Psoas muscle (tissue), 8 donors: ENCODE results near the gene SH3RF1. TPM values are rescaled to one million over a fixed set of nuclear protein-coding genes. Genes with fewer than 3 reads are reported as not detected.
"Not testable (repeated sequence)": the region's sequence is repeated elsewhere in the genome, so short reads cannot be mapped to it uniquely, and the experiment has no call there.

Experiments
- ATAC-seq, 4 donors: fragments of 200-7000 bp; cut with Tn5 transposase; one replicate each; pipeline ENCODE4 v1.9.1; 2020; ENCODE audit warnings: moderate library complexity in 3 of 4, mild to moderate bottlenecking in 2 of 4
- DNase-seq, 2 donors: peaks; one replicate each; pipeline ENCODE4 v3.0.0-alpha.2; 2020
- H3K27ac ChIP-seq: fragments of 200-600 bp; one replicate; pipeline ENCODE4 v1.8.0; 2022
- H3K27me3 ChIP-seq, 3 donors: fragments of 200-600 bp in 1 of 3; one replicate each; pipeline versions ENCODE4 v1.6.1 to v1.8.0; 2013 to 2022; ENCODE audit warnings: low read length in 2 of 3, mild to moderate bottlenecking in 2 of 3, moderate library complexity in 1 of 3; ENCODE audit not compliant: insufficient read depth in 3 of 3
- H3K36me3 ChIP-seq, 2 donors: fragments of 200-600 bp in 1 of 2; one replicate each; pipeline versions ENCODE4 v1.6.1 to v1.8.0; 2013 to 2022; ENCODE audit warnings: low read depth in 1 of 2, mild to moderate bottlenecking in 1 of 2, moderate library complexity in 1 of 2; ENCODE audit not compliant: insufficient read depth in 1 of 2
- H3K4me1 ChIP-seq: fragments of 200-600 bp; one replicate; pipeline ENCODE4 v1.8.0; 2022
- H3K4me3 ChIP-seq: fragments of 200-600 bp; one replicate; pipeline ENCODE4 v1.8.0; 2022; ENCODE audit warnings: mild to moderate bottlenecking
- H3K9me3 ChIP-seq: fragments of 200-600 bp; one replicate; pipeline ENCODE4 v1.8.0; 2022
- CTCF ChIP-seq: fragments of 200-600 bp; IDR thresholded peaks from one replicate; pipeline ENCODE4 v1.8.0; 2022; ENCODE audit warnings: antibody characterized with exemption
- WGBS, 3 donors: extraction: QIAGEN DNeasy Blood & Tissue Kit; methylation state at CpG; one replicate each; pipeline versions ENCODE4 v1.1.6 to v1.1.7; 2013; 5-methylcytosine and 5-hydroxymethylcytosine counted together
- intact Hi-C, 2 donors: fragments of 100-400 bp; cut with DNase I; formaldehyde crosslinking; loops; one replicate each; pipeline versions ENCODE4 v1.11.0 to v1.14.2; 2022
- polyA plus RNA-seq, 3 donors: library from polyadenylated mRNA; stranded (reverse); fragments of 200-250 nt; gene quantifications; one replicate each; pipeline ENCODE4 v1.2.3, GENCODE V29; 2013
- total RNA-seq, 4 donors: library from RNA; stranded (reverse); fragmentation: NEBNext Ultra II Directional in 2 of 4; extraction: Animal tissue kit (Norgen Biotek cat#: 25700) in 2 of 4; gene quantifications; one replicate each; pipeline versions ENCODE4 v1.2.1 to v1.2.4, GENCODE V29; 2021 to 2023
- donor health status: healthy with polysubstance abuse.
- donor health status: DM: no; HTN: no; CAD: no; lungs with moderate emphysema.
- donor health status: Bipolar disorder and iron deficiency.
- donor health status: healthy.
- donor health status: DM: yes; HTN: yes; CAD: no.
- donor health status: DM: no; HTN: no; CAD: no.
- donor health status: DM: no; HTN: no; CAD: no.
- donor health status: DM: yes; HTN: yes; CAD: no.

The SH3RF1 gene
- total and polyA plus RNA-seq, 7 donors = 4.8 to 35.9 (median 19.2) TPM

GRCh38 chr4:169278624-169279023 lies 7.9 kb upstream of the SH3RF1 start:
- intact Hi-C loops = no loop called here
- no peaks in the 10 kb centered on the region for H3K4me1 ChIP-seq
- ATAC-seq (no peak), DNase-seq (no peak)
- H3K27ac ChIP-seq = no peak overlapping the region
- H3K27me3 ChIP-seq = no peaks in the 10 kb centered on the region
- H3K9me3 ChIP-seq = no peaks in the 10 kb centered on the region
- H3K4me3 ChIP-seq = no peak overlapping the region
- H3K36me3 ChIP-seq = no peaks in the 10 kb centered on the region
- TF ChIP-seq CTCF = no peak

GRCh38 chr4:169277838-169278237 lies 7.1 kb upstream of the SH3RF1 start:
- 94 to 100% (median 97%) methylated on average over 3 of the region's 3 CpGs for WGBS, 3 donors
- H3K4me1 ChIP-seq, H3K9me3 ChIP-seq, H3K4me3 ChIP-seq, DNase-seq, H3K36me3 ChIP-seq, intact Hi-C loops, H3K27me3 ChIP-seq, H3K27ac ChIP-seq, ATAC-seq: not testable (repeated sequence)

- Histone ChIP-seq H3K36me3 (no peaks in the 10 kb centered on the region), H3K4me3 (no peak overlapping the region), H3K27ac (no peak overlapping the region), H3K9me3 (no peaks in the 10 kb centered on the region), H3K4me1 (no peaks in the 10 kb centered on the region), H3K27me3 (no peaks in the 10 kb centered on the region)
- intact Hi-C loops = no loop called here
- TF ChIP-seq CTCF = no peak
- DNase-seq = no peak
- ATAC-seq = no peak
- 31 to 43% (median 35%) methylated on average over 2 of the region's 2 CpGs for WGBS, 3 donors
Observed at GRCh38 chr4:169275180-169275579, 4.4 kb upstream of the SH3RF1 start.

- no peak for DNase-seq
- no peaks in the 10 kb centered on the region for H3K27me3 ChIP-seq
- no peak overlapping the region for H3K27ac ChIP-seq
- no peak for TF ChIP-seq CTCF
- H3K4me1 ChIP-seq = peaks cover 6% of the 10 kb centered on the region
- H3K9me3 ChIP-seq = no peaks in the 10 kb centered on the region
- H3K36me3 ChIP-seq = no peaks in the 10 kb centered on the region
- ATAC-seq = no peak
- WGBS, 3 donors = 81 to 91% (median 83%) methylated on average over 3 of the region's 3 CpGs
- intact Hi-C loops = loop anchor here in 1 of 2 donors (5.0 kb wide), 4 partner anchors 38 to 562 kb away; no protein-coding TSS in a partner anchor
- H3K4me3 ChIP-seq = no peak overlapping the region
Observed at GRCh38 chr4:169274033-169274432, 3.3 kb upstream of the SH3RF1 start.

- H3K27me3 ChIP-seq = no peaks in the 10 kb centered on the region
- ATAC-seq (no peak), DNase-seq (no peak)
- 32 to 42% (median 37%) methylated on average over 3 of the region's 3 CpGs for WGBS, 3 donors
- no peaks in the 10 kb centered on the region for H3K36me3 ChIP-seq
- no peak overlapping the region for H3K4me3 ChIP-seq
- peaks cover 22% of the 10 kb centered on the region for H3K4me1 ChIP-seq
- no peak for TF ChIP-seq CTCF
- intact Hi-C loops = loop anchor here in 1 of 2 donors (5.0 kb wide), 4 partner anchors 40 to 560 kb away; no protein-coding TSS in a partner anchor
- no peaks in the 10 kb centered on the region for H3K9me3 ChIP-seq
- H3K27ac ChIP-seq = no peak overlapping the region
Observed at GRCh38 chr4:169272265-169272886, 1.6 kb upstream of the SH3RF1 start.
